Erythroblast (primary cell): Measurements from ENCODE around the gene GTPBP10.

Experiments used
- GATA1 ChIP-seq: IDR thresholded peaks from 2 replicates; pipeline ENCODE4 v1.6.1; 2011; ENCODE audit warnings: low read depth, mild to moderate bottlenecking, control low read depth, low read length, moderate library complexity
- POLR2A ChIP-seq: IDR thresholded peaks from 2 replicates; pipeline ENCODE4 v1.6.1; 2011; ENCODE audit warnings: mild to moderate bottlenecking, low read length

- TF ChIP-seq POLR2A = no peak
- TF ChIP-seq GATA1 = no peak
These were observed 66.1 kb downstream of the GTPBP10 start for GRCh38 chr7:90412458-90413184.
